ENCODE measurements around the gene SBK1.
"Not testable (repeated sequence)": the region's sequence is repeated elsewhere in the genome, so short reads cannot be mapped to it uniquely, and the experiment has no call there.

GRCh38 chr16:28335678-28336077, 43.4 kb downstream of the SBK1 start:
- TF ChIP-seq, protein P1, sequence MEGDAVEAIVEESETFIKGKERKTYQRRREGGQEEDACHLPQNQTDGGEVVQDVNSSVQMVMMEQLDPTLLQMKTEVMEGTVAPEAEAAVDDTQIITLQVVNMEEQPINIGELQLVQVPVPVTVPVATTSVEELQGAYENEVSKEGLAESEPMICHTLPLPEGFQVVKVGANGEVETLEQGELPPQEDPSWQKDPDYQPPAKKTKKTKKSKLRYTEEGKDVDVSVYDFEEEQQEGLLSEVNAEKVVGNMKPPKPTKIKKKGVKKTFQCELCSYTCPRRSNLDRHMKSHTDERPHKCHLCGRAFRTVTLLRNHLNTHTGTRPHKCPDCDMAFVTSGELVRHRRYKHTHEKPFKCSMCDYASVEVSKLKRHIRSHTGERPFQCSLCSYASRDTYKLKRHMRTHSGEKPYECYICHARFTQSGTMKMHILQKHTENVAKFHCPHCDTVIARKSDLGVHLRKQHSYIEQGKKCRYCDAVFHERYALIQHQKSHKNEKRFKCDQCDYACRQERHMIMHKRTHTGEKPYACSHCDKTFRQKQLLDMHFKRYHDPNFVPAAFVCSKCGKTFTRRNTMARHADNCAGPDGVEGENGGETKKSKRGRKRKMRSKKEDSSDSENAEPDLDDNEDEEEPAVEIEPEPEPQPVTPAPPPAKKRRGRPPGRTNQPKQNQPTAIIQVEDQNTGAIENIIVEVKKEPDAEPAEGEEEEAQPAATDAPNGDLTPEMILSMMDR (IDR thresholded peaks at IDR 0.05; ENCODE audit: insufficient read depth, low read depth, low read length) = not testable (repeated sequence)
- not testable (repeated sequence) for TF ChIP-seq EZH2 (IDR thresholded peaks at IDR 0.05; ENCODE audit: insufficient read depth, low read length)
